ENCODE measurements around the gene BRINP3.
"Not testable (repeated sequence)": the region's sequence is repeated elsewhere in the genome, so short reads cannot be mapped to it uniquely, and the experiment has no call there.

BRINP3 gene

DNA sequence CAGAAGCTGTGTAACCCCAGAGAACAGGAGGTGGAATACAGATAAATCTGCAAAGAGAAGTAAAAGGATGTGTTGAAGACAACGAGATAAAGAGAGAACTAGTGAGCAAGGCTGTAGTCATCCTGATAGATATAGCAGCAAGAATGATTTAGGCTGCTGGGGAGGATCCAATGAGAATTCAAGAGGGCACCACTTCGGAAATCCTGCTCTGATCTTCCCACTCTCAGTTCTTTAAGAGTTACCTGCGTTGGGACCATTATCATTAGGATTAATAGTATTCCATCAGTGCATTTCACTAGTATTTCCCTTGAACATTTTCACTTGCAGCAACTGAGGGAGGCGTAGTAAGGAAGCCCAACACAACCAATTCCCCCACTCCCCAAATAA lies at the start of gene BRINP3:
Gene BRINP3, minus strand, starts transcription at position 103 of the 387 bp plus-strand sequence.
- DNase-seq: no peak

DNA sequence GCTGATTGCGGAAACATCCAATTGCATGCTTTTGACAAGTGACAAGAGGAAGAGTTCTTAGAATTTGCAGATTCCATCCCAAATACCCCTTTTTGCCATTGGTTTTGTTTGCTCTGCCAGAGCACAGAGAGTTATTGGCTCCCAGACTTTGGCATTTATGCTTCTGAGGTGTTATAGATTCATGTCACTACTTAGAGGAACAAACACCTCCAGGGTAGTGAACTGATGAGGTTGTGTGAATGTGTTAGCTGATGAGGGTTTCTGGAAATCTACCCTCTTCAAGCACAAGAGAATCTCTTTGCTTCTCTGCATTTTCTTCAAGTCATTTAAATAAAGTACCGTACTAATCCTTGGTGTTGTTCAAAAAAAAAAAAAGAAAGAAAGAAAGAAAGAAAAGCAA lies 33.9 kb upstream of the BRINP3 start:
- DNase-seq: no peak

DNA sequence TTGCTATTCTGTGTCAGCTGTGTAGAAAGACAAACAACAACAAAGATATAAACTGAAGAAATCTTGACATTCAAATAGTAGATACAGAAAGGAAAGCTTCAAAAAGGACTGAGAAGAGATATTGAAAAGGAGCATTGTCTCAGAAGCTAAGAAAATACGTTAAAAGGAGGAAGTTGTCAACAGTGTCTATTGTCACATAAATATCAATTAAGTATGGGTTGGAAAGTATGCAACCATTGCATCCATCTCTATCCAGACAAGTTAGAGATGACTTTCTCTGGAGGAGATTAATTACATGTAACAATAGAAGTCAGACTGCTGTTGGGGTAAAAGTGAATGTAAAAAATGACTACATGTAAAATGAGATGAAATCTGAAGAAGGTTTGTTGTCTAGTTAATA lies 29.7 kb upstream of the BRINP3 start:
- no peak for DNase-seq

DNA sequence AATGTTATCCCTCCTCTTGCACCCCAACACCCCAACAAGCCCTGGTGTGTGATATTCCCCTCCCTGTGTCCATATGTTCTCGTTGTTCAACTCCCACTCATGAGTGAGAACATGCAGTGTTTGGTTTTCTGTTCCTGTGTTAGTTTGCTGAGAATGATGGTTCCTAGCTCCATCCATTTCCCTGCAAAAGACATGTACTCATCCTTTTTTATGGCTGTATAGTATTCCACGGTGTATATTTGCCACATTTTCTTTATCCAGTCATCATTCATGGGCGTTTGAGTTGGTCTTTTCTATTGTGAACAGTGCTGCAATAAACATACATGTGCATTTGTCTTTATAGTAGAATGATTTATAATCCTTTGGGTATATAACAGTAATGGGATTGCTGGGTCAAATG lies 26.9 kb upstream of the BRINP3 start:
- not testable (repeated sequence) for DNase-seq

DNA sequence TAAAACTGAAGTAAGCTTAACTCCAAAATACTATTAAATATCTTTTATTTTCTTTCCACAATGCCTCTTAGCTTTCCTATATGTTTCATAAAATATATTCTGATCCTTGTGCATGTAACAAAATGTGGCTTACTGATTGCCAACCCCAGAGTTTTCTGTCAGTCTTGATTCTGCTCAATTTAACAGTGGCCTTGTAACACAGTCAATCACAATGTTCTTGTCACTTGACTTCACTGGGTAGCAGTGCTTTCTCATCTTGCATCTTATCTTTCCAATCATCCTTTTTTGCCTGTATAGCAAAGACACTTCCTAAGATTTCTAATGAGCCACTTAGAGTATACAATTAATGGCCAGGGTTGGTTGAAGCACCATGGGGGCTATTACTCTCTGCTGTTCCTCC lies 19.9 kb upstream of the BRINP3 start:
- no peak for DNase-seq

DNA sequence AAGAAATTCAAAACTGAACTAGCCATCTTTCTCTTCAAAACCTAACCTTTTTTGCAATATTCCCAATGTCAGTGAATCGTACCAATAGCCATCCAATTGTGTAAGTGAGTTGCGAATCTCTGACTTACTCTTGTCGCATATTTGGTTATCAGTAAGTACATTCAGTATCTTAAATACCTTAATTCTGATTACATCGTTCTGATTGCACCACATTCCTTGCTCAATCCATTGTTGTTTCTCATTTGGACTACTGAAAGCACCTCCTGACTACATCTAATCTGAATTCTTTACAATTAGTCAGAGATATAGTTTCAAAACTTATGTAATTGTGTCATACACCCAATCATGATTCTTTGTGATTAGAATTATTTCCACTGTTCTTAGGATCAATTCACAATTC lies 16.8 kb upstream of the BRINP3 start:
- DNase-seq: no peak

DNA sequence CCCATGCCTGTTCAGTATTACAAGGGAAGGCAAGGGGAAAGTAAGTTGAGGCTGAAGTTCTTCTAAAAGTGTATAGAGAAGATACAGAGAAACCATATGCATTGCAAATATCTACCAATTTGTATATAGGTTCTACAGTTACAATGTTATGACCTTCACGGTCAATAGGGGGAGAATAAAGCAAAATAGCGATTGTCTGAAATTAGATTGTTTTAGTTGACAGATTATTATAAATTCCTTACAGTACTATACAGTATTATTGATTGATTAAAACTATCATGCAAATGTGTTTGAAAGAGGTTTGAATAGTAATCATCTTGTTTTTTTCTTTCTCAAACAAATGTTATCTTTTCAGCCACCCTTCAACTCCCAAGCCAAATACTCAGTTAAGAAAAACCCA lies 13.7 kb upstream of the BRINP3 start:
- DNase-seq: no peak

DNA sequence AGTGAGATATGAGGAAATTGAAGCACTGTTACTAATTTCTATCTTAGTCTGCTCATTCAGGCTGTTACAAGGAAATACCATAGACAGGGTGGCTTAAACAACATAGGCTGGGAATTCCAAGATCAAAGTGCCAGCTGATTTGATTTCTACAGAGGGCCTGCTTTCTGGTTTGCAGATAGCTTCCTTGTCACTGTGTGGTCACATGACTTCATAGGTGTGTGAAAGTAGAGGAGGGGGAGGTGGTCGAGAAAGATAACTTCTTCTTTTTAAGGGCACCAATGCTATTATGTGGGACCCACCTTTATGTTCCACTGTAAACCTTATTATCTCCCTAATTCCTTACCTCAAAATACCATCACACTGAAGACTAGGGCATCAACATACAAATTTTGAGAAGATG lies 6.4 kb upstream of the BRINP3 start:
- DNase-seq: no peak

DNA sequence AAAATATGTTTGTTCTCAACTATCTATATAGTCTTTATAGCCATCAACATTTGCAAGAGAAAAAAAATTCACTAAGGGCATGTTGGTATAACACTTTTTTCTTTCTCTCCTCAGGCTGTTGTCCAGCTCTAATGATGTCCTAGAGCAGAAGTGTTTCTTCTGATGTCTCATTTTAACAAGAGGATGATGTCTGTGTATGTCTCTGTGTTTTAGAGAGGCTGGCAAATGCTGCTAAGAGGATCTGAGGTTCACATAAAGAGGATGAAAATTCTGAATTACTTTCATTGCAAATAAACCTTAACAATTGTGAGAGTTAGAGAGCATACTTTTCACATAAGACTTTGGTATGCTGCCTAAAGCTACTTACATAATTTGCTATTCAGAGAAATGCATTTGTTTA lies 2.6 kb upstream of the BRINP3 start:
- DNase-seq: no peak

DNA sequence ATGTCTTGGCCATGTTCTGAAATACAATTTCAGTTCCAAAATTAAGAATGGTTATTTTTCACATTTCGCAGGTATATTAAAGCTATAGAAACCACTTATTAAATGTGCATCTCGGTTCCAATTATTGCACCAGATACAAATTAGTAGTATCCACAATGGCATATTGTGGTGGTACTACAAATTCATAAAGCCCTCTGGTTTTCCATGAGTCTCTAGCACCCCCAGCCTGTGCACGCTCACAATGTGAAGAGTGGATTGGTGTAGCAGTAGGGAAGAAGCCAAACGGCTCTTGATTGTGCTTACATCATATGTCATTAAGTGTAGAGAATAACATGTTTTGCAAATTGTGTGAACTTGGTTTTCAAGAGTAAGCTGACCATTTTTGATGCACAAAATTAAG lies 1.9 kb upstream of the BRINP3 start:
- DNase-seq: no peak

DNA sequence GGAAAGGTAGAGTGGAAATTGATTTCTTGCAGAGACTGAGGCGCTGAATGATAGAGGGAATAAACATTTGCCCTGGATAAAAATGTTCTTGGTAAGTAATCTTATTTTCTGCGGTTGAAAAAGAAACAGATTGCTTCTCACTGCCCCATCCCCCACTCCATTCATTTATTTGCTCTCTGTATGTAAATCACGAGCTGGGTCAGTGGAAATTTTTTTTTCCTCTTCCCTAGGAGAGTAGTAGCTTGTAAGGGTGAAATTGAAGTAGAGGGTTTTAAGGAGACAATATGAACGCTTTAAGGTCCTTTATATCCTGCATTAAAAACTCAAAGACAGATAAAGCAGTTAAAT lies 1.4 kb upstream of the BRINP3 start:
- DNase-seq: no peak

DNA sequence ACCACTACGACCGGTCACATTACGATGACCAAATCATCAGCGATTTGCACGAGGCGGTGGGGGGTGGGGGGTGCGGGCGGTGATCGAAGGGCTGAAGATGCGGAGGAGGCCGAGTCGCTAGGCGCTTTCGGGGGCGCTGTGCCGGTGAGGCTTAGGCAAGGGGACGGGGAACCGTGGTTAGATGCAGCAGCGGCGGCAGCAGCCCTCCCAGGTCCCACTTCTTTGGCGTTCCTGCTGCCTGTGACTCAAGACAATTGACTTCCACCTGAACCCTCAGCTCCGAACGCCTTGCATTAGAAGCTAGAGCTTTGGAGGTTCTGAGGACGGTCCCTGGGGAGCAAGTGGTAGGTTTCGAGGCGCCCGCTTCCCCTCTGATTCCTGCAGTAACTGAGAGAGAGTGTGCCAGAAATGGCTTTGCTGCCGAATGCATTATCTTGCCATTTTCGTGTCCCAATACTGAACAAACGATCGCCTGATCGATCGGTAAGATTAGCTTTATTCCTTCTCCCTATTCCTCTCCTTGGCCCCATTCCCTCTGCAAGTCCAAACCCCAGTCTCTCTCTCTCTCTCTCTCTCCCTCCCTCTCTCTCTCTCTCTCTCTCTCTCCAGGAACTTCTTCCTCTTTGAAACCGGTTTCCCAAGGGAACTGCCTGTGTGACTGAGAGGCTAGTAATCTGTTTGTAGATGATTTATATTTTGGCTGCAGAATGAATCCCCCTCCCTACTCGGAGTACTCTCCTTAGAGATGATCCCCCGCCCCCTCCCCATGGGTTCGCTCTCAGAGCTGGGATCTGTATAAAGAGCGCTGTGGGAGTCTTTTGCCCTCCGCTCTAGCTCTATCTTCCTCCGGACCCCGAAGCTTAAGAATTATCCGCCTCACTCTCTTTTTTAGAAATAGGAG lies 735 bp upstream of the BRINP3 start:
- DNase-seq: no peak

DNA sequence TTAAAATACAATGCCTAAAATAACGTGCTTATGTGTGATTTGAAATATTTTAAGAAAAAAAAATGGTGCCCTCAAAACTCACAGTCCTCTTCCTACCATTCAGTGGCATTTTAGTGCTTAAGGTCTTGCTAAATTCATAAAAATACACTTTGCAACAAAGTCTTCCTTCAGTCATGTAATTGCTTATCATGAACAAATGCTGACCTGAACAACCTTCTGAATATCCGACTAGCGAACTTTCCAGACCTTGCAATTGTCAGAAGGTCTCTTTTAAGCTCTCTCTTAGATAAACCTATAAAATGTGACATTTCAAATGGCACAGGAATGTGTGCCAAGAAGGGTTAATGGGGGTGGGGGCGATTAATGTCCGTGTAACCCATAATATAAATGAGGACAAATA lies 858 bp downstream of the BRINP3 start:
- no peak for DNase-seq

DNA sequence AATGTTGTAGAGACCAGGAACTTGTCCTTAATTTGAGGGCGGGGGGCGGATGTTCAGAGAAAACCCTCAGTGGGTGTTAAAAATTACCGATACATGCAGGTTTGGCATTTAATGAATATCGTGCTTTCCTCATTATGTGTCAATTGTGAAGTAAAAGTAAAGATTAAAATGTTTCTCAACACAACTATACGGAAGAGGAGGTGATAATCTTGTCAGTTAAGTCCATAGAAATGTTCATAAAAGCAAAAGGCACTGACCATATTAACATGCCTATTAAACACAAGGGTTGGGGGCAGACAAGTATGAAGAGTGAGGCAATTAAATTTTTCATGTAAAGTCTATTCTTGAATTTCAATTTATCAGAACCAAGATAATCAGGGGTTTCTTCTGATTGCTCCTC lies 1.3 kb downstream of the BRINP3 start:
- no peak for DNase-seq

DNA sequence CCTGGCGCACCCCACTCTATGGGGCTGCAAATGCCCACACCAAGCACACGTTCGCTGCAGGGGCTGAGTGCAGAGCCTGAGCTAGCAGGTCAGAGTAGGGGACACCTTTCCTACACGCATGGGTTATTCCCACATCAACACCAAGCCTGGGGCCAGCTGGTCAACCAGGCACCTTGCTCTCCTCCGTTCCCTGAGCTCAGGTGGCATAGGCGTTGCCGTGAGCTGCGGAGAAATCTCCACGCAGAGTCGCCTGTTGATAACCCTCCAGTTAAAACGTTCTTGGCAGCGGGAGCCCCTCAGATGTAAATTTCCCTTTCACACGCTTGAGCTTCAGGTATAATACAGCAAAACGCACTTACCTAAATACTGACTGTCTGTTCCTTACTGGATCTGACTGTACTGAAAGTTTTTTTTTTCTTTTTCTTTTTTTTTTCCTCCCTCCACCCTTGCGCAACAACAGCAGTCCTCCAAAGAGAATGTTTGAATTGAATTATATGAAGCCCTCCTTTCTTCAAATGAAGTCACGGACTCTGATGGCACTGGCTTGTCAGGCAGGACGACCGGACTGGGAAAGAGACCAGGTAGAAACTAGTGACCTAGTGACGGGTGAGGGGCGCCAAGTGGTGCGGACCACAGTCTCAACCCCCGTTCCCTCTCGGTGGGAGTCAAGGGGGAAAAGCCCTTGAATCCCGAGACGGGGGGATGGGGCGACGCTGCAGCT lies 2.1 kb downstream of the BRINP3 start:
- no peak for DNase-seq

DNA sequence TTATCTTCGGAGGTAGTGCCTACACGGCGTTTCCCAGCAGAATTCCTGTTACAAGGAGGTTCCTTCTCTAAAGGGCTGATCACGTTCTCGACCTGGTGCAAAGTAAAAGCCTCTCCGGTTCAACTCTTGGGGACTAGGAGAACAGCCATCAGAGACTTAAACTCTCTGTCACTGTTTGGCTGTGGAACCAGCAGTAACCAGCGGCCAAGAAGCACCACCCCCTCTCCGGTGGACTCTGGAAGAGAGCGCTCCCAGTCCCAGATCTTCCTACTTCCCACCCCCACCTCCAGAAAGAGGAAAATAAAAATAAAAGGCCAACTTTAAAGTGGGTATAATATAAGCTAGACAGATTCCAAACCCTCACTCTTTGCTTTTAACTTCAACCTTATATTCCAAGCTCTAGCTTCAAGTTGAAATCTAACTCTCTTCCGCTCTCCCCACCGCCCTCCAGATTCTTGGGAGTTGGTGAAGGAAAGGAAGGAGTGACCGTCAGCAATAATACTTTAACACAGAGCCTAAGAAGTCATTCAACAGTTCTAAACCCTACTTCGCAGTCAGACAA lies 2.9 kb downstream of the BRINP3 start:
- no peak for DNase-seq

DNA sequence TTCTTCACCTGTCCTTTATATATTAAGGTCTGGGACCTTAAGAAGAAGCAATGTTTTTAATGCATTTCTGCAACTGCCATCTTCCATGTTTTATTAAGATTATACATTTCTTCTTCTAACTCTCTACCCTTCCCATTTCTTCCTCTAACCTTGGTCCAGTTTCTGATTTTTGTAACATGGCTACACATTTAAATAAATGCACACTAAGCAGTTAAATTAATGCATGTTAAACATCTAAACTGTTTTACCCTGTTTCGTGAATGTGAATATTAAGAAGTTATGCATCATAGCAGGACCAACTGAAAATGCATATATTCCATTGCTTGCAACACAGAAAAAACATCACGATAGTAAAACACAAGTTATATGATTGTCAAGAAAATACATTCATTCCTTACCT lies 3.7 kb downstream of the BRINP3 start:
- no peak for DNase-seq

DNA sequence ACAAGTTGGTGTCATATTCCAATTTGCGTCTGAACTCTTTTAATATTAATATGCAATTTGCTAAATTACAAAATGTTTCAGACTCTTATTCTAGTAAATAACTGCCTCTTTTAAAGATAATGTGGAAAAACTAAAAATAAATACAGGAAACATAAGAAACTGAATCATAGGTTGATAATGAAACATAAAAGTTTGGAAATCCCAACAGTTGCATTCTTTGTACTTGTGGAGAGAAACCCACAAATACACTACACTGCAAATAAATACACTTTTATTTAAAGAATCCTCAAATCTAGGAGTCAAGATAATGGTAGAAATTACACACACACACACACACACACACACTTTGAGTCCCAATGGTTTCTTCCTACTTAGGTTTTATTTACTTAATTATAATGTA lies 5.2 kb downstream of the BRINP3 start:
- no peak for DNase-seq

DNA sequence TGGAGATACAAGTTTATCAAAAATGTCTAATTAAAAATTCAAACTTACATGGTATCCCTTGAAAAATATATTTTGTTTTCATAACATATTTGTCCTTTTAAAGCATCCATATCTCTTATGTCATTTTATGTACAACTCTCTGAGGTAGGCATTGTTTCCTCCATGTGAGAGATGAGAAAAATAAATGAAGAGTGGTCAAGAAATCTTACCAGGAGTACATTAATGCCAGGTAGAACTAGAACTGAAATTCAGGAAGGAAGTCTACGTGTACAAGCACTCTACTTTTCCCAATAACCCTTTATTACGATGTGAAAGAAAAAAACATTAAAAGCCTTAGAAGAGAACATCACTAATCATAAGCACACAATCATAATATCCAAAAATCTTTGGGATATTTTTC lies 5.6 kb downstream of the BRINP3 start:
- DNase-seq: no peak

DNA sequence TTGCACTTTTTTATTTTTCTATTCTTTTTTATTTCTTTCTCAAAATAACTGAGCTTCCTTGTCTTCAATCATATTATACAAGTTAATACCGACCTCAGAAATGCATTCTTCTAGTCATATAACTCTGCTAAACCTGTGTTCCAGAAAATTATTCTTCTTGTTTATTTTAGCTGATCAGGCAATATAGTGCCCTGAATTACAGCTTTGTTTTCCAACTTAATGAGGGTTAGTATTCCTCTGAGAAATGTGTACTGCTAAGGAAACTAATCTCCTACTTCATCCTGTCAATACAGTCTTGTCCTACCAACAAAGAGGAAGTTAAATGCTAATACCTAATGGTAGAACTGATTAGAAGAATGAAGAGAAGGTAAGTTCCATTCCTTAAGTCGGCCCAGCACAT lies 13.0 kb downstream of the BRINP3 start:
- DNase-seq: no peak

DNA sequence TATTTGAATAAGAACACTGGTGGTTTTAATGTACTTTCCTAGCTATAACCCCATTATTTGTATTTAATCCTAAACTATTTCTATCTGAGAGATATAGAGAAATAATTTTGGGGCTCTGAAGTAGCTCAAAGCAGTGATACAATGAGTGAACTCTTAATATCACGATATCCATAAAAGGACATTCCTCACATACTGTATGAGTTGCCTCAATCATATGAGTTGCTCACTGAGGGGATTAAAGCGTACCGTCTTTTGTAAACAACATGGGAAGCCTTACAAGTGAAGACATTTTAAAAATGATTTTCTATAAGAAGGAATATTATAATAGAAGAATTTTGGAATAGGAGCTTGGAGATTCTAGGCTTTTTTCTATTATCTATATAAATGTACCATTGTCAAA lies 21.5 kb downstream of the BRINP3 start:
- no peak for DNase-seq

DNA sequence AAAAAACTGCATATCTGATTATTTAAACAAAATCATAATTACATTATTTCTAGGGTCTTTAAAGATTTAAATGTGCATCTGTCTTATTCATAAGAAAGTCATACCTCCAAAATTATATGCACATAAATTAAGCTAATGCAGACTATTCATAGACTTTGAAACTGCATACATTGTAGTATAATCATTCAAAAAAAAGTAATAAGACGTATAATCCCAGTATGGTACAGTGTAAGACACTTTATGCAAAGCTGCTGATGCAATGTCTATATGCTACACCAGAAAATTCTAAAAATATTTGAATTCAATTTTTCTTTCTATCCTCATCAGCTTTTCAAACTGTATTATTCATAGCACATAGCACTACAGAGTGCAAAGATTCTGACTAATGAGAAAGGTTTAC lies 22.0 kb downstream of the BRINP3 start:
- no peak for DNase-seq

DNA sequence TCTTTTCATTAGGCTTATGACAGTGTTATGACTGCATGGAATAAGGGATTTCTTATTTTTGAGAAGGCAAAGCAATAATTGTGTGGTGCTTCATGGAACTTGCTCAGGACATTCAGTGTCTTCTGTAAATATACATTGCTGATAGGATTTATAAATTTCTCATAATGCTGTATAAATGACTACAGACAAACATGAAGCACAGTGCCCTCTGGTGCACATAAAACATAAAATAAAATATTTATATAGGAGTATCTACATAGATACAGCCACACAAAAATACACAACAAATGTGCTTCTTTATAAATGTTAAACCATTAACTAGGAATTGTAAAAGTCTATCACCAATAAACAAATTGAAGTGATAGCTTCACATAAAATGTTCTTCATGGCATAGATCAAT lies 24.1 kb downstream of the BRINP3 start:
- DNase-seq: peak in 1 of 2 experiments; percentile 10

DNA sequence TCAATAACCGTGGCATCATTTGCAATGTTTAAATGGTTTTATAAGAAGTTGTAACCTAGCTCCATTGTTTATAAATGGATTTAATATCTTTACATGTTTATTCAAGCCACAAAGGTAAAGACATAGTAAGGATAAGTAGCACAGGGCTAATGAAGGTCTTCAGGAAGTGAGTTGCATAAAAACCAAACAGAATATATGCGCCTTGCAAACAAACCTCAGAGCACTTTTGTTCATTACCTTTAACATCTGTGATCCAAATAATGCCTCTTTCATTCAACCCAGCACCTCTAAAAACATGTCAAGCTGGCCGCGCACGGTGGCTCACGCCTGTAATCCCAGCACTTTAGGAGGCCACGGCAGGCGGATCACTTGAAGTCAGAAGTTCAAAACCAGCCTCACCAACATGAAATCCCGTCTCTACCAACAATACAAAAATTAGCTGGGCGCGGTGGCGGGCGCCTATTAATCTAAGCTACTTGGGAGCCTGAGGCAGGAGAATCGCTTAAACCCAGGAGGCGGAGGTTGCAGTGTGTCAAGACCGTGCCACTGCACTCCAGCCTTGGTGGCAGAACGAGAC lies 25.3 kb downstream of the BRINP3 start:
- no peak for DNase-seq
